Transverse colon (tissue), 4 donors: Measurements from ENCODE around the gene PPM1H. TPM values are rescaled to one million over a fixed set of nuclear protein-coding genes. Genes with fewer than 3 reads are reported as not detected.
A peak's percentile ranks its signal among the peaks of the same experiment; 100 is the strongest.

Experiments
- DNase-seq: peaks from one replicate; pipeline ENCODE4 v3.0.0-alpha.2; 2019
- H3K27ac ChIP-seq, 4 donors: fragments of 200-600 bp; sonication (generic); 2 replicates each; pipeline ENCODE4 v1.5.1; 2016 to 2018; ENCODE audit warnings: inconsistent platforms in 4 of 4
- H3K27me3 ChIP-seq: fragments of 200-600 bp; sonication (generic); 2 replicates; pipeline ENCODE4 v1.5.1; 2017; ENCODE audit warnings: inconsistent platforms
- H3K36me3 ChIP-seq, 4 donors: fragments of 200-600 bp; sonication (generic); 2 replicates each; pipeline ENCODE4 v1.5.1; 2017 to 2019; ENCODE audit warnings: inconsistent platforms in 4 of 4
- H3K4me1 ChIP-seq, 4 donors: fragments of 200-600 bp; sonication (generic); 2 replicates each; pipeline ENCODE4 v1.5.1; 2017 to 2020; ENCODE audit warnings: inconsistent platforms in 4 of 4
- H3K4me3 ChIP-seq, 4 donors: fragments of 200-600 bp; sonication (generic); 1 replicate in 1 of 4; 2 replicates in 3 of 4; pipeline versions ENCODE4 v1.5.1 to v1.6.1; 2017 to 2019; ENCODE audit warnings: inconsistent platforms in 4 of 4
- H3K9me3 ChIP-seq, 2 donors: fragments of 200-600 bp; sonication (generic); 2 replicates each; pipeline ENCODE4 v1.5.1; 2017 to 2019; ENCODE audit warnings: inconsistent platforms in 2 of 2
- EP300 ChIP-seq: sonication (generic); formaldehyde crosslinking; IDR thresholded peaks from one replicate; pipeline ENCODE4 v1.6.1; 2017; ENCODE audit warnings: antibody characterized with exemption, low read depth
- POLR2A ChIP-seq: fragments of 450-650 bp; IDR thresholded peaks from one replicate; pipeline ENCODE4 v1.6.1; 2016; ENCODE audit warnings: antibody characterized with exemption, mild to moderate bottlenecking, moderate library complexity
- POLR2AphosphoS5 ChIP-seq, 3 donors: sonication (generic); formaldehyde crosslinking; IDR thresholded peaks; one replicate each; pipeline ENCODE4 v1.6.1; 2016; ENCODE audit warnings: antibody characterized with exemption in 3 of 3
- WGBS, 2 donors: methylation state at CpG; one replicate each; pipeline ENCODE4 v1.1.5; 2018; ENCODE audit warnings: low coverage in 1 of 2; 5-methylcytosine and 5-hydroxymethylcytosine counted together
- in situ Hi-C, 4 donors: fragments of 200-750 bp; cut with MboI; loops; one replicate each; pipeline versions ENCODE4 v1.15.0 to v1.15.1; 2017; ENCODE audit warnings: low sequenced_read_pairs in 3 of 4, low pct_ligation_motif_present in 1 of 4, low pct_unique_long_range_greater_than_20kb in 1 of 4
- intact Hi-C: fragments of 100-400 bp; cut with DNase I; formaldehyde crosslinking; loops from one replicate; pipeline ENCODE4 v1.15.1; 2023; ENCODE audit warnings: low total_unique reads
- total RNA-seq, 4 donors: library from RNA; depleted of rRNA; stranded (reverse); fragments of >200 nt; gene quantifications; one replicate each; pipeline ENCODE4 v1.1.0, GENCODE V29; 2016
- TF ChIP-seq, protein P1 (sequence below), 5 experiments: fragments of 200-600 bp in 3 of 5; fragments of 450-650 bp in 2 of 5; sonication (generic) in 3 of 5; IDR thresholded peaks; 1 replicate in 2 of 5; 2 replicates in 3 of 5; pipeline ENCODE4 v1.5.1; 2016 to 2017; ENCODE audit warnings: antibody characterized with exemption in 5 of 5, inconsistent platforms in 3 of 5, mild to moderate bottlenecking in 2 of 5, moderate library complexity in 1 of 5

PPM1H gene
- total RNA-seq, 4 donors from 2014 or later, result 0.37 to 3.2 (median 2.8) TPM

DNA sequence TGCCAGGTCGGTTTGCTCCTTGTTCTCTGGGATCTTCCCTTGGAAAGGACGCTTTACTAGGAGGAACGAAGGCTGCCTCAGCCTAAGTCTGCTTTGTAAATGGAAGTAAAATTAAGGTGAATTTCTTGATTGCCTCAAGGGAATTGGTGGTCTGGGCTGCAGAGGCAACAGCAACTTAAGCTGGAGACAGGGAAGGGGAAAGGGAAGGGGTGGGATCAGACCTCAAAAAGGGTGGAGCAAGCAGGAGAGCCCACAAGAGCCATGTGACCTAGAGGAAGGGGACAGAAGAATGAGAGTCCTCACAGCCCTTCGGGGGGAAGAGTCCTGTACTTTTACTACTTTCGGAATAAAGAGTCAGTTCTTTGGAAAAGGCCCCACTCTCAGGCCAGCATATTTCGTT lies 147.9 kb downstream of the PPM1H start:
- Histone ChIP-seq H3K36me3 (no peaks in the 10 kb centered on the region), H3K27me3 (no peaks in the 10 kb centered on the region), H3K27ac (no peak overlapping the region), H3K4me3 (no peak overlapping the region), H3K4me1 (no peaks in the 10 kb centered on the region), H3K9me3 (no peaks in the 10 kb centered on the region)
- no peak for DNase-seq
- WGBS, 2 donors, result 83 to 100% methylated on average over 1 to 6 of the region's 6 CpGs
- in situ Hi-C loops, result loop anchor here in 2 of 4 donors (5.0 to 25.0 kb wide), 3 partner anchors 205 to 350 kb away; no protein-coding TSS in a partner anchor
- intact Hi-C loops, result no loop called here
- TF ChIP-seq, protein P1, sequence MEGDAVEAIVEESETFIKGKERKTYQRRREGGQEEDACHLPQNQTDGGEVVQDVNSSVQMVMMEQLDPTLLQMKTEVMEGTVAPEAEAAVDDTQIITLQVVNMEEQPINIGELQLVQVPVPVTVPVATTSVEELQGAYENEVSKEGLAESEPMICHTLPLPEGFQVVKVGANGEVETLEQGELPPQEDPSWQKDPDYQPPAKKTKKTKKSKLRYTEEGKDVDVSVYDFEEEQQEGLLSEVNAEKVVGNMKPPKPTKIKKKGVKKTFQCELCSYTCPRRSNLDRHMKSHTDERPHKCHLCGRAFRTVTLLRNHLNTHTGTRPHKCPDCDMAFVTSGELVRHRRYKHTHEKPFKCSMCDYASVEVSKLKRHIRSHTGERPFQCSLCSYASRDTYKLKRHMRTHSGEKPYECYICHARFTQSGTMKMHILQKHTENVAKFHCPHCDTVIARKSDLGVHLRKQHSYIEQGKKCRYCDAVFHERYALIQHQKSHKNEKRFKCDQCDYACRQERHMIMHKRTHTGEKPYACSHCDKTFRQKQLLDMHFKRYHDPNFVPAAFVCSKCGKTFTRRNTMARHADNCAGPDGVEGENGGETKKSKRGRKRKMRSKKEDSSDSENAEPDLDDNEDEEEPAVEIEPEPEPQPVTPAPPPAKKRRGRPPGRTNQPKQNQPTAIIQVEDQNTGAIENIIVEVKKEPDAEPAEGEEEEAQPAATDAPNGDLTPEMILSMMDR (IDR thresholded peaks at IDR 0.05), result no peak
- no peak for TF ChIP-seq POLR2A
- TF ChIP-seq POLR2AphosphoS5 (IDR thresholded peaks at IDR 0.05), result no peak
- TF ChIP-seq EP300, result no peak

DNA sequence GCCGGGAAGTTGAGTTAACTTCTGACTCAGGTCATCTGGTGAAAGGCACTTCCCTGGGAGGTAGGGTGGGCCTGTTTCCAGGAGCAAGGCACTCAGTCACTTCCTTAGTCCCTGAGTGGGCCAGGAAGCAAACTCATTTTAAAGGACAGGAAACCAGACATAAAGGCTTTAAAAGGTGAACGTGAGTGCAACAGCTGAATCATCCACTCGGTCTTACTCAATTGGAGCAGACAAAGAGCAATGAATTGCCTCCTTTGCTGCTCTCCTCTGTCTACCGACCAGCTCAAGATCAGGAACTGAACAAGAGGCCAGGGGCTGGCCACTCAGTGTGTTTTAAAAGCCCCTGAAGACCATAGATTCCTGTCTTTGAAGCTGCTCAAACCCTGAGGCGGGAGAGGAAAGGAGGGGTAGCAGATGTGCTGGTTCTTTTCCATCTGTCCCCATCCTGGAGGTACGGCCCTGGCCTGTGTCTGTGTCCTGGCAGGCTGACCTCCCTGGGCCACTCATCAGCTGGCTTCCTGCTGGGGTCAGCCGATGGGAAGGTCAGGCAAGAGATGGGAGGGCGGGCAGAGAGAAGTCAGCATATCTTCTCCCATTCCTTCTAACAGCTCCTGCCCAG lies 148.9 kb downstream of the PPM1H start:
- TF ChIP-seq EP300 (no peak), POLR2AphosphoS5 (IDR thresholded peaks at IDR 0.05) (no peak), POLR2A (no peak)
- TF ChIP-seq, protein P1 (IDR thresholded peaks at IDR 0.05), result no peak
- intact Hi-C loops (no loop called here), in situ Hi-C loops (loop anchor here in 2 of 4 donors (5.0 to 25.0 kb wide), 3 partner anchors 204 to 349 kb away; no protein-coding TSS in a partner anchor)
- DNase-seq, result no peak
- no peaks in the 10 kb centered on the region for H3K27me3 ChIP-seq
- H3K36me3 ChIP-seq, result no peaks in the 10 kb centered on the region
- H3K9me3 ChIP-seq, result no peaks in the 10 kb centered on the region
- 61% methylated on average over 8 of the region's 8 CpGs; no CpG with 5 or more reads in 1 of the 2 donors for WGBS, 2 donors
- H3K4me1 ChIP-seq, result no peaks in the 10 kb centered on the region
- H3K4me3 ChIP-seq, result no peak overlapping the region
- H3K27ac ChIP-seq, result peak overlapping the region in 3 of 4 donors; percentile 16 to 35 (median 31)

DNA sequence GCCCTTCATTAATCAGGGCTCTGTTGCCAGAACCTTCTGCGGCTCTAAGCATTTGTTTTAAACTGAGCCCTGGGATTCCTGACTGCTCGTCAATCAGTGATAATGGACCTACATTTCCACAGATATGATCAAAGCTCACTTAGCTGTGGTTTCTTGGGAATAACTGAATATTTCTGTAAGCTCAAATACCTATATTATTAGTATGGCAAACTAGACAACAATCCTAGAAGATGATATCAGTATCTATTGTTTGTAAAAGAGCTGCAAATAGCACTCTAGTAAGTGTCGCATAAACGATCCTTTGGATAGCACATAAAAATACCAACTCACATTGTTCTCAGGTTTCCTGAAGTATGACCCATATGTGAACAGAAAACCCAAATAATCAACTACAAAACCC lies 150.4 kb downstream of the PPM1H start:
- in situ Hi-C loops (loop anchor here in 2 of 4 donors (10.0 to 25.0 kb wide), 2 partner anchors 340 to 347 kb away; no protein-coding TSS in a partner anchor), intact Hi-C loops (no loop called here)
- Histone ChIP-seq H3K9me3 (no peaks in the 10 kb centered on the region), H3K4me1 (no peaks in the 10 kb centered on the region), H3K4me3 (no peak overlapping the region), H3K27ac (no peak overlapping the region), H3K27me3 (no peaks in the 10 kb centered on the region), H3K36me3 (no peaks in the 10 kb centered on the region)
- TF ChIP-seq POLR2A (no peak), POLR2AphosphoS5 (IDR thresholded peaks at IDR 0.05) (no peak), EP300 (no peak)
- TF ChIP-seq, protein P1 (IDR thresholded peaks at IDR 0.05), result no peak
- WGBS, 2 donors, result 76 to 82% methylated on average over 4 of the region's 4 CpGs
- no peak for DNase-seq

DNA sequence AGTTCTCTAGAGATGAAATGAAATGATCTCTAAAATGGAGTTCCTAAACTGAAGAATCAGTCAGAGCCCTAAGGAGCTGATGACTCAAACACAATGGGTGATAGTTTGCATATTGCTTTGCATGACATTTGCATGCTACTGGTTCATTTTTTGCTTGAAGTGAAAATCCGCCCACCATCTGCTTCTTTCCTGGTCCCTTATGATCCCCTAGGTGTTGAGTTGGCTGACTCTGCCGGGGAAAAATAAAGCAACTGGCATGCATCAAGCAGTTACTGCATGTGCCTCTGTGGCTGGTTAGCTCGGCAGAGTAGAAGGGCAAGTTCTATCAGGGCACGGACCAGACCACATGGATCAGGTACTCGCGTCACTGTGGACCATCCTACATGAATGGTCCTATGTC lies 151.1 kb downstream of the PPM1H start:
- 92 to 100% methylated on average over 1 to 6 of the region's 6 CpGs for WGBS, 2 donors
- H3K27me3 ChIP-seq, result no peaks in the 10 kb centered on the region
- intact Hi-C loops, result no loop called here

More for the DNA sequence above, 151.1 kb downstream of the PPM1H start:
- no peak overlapping the region for H3K27ac ChIP-seq
- H3K36me3 ChIP-seq, result no peaks in the 10 kb centered on the region
- H3K9me3 ChIP-seq, result no peaks in the 10 kb centered on the region
- DNase-seq, result no peak
- no peaks in the 10 kb centered on the region for H3K4me1 ChIP-seq
- in situ Hi-C loops, result loop anchor here in 2 of 4 donors (10.0 to 25.0 kb wide), 2 partner anchors 339 to 347 kb away; no protein-coding TSS in a partner anchor
- TF ChIP-seq, protein P1 (IDR thresholded peaks at IDR 0.05), result no peak
- TF ChIP-seq POLR2AphosphoS5 (IDR thresholded peaks at IDR 0.05), result no peak
- TF ChIP-seq POLR2A, result no peak
- TF ChIP-seq EP300, result no peak
- H3K4me3 ChIP-seq, result no peak overlapping the region
